Measurements from ENCODE around the gene MSRB1.

- TF ChIP-seq CTCF (IDR thresholded peaks at IDR 0.05; ENCODE audit: extremely low read depth in 1 of 2, insufficient read depth in 1 of 2, low read depth in 1 of 2, low read length in 2 of 2) (peak in 1 of 2 donors; percentile 27), POLR2A (IDR thresholded peaks at IDR 0.05; ENCODE audit: low read depth, low read length) (no peak), MAX (IDR thresholded peaks at IDR 0.05; ENCODE audit: insufficient read depth, insufficient read length) (no peak), EZH2 (IDR thresholded peaks at IDR 0.05; ENCODE audit: borderline replicate concordance, low read depth, low read length, severe bottlenecking) (no peak), POLR2AphosphoS5 (IDR thresholded peaks at IDR 0.05; ENCODE audit: insufficient read depth, low read depth, low read length) (no peak)
Measured at GRCh38 chr16:1946495-1947368, 3.7 kb upstream of the MSRB1 start.

Data from endothelial cell of umbilical vein (primary cell).